ENCODE measurements around the gene TRAPPC11. TPM values are rescaled to one million over a fixed set of nuclear protein-coding genes. Genes with fewer than 3 reads are reported as not detected.
"Not testable (repeated sequence)": the region's sequence is repeated elsewhere in the genome, so short reads cannot be mapped to it uniquely, and the experiment has no call there.

TRAPPC11 gene
- total RNA-seq, 1 experiment from 2014 or later: 34.5 TPM

DNA sequence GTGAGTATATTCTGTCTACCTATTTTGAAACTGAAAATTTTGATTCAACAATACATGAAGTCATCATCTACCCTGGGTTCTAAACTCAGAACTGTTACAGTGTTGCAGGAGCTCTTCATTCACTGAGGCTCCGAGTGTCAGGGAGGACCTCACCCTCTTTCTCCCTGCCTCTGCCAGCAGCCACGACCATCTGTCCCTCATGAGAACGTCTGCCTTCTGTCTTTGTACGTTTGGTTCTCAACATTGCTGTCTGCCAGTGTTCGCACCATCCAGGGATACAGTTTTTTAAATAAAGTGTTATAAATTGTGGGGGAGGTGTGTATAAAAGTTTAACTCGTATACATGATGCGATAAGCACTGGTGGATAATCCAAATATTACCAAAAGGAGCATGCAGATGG, 55.5 kb downstream of the TRAPPC11 start:
- Histone ChIP-seq H3K4me3 (ENCODE audit: low read length) (no peak overlapping the region), H3K79me2 (ENCODE audit: low read length) (no peaks in the 10 kb centered on the region), H3K36me3 (ENCODE audit: insufficient read depth, low read length) (no peaks in the 10 kb centered on the region), H3K9me2 (replicated peaks; ENCODE audit: insufficient read depth, low read length) (no peaks in the 10 kb centered on the region), H3K27me3 (ENCODE audit: low read length) (no peaks in the 10 kb centered on the region), H3K9ac (ENCODE audit: low read length) (no peak overlapping the region), H3K4me2 (ENCODE audit: low read depth, low read length, poor library complexity, severe bottlenecking) (no peak overlapping the region), H2AFZ (ENCODE audit: low read length) (no peak overlapping the region), H3K27ac (ENCODE audit: low read length) (no peak overlapping the region), H3K9me3 (ENCODE audit: low read length) (no peaks in the 10 kb centered on the region), H3K4me1 (ENCODE audit: low read length) (no peaks in the 10 kb centered on the region), H4K20me1 (ENCODE audit: insufficient read depth, low read depth, low read length) (no peaks in the 10 kb centered on the region)
- DNase-seq: no peak

DNA sequence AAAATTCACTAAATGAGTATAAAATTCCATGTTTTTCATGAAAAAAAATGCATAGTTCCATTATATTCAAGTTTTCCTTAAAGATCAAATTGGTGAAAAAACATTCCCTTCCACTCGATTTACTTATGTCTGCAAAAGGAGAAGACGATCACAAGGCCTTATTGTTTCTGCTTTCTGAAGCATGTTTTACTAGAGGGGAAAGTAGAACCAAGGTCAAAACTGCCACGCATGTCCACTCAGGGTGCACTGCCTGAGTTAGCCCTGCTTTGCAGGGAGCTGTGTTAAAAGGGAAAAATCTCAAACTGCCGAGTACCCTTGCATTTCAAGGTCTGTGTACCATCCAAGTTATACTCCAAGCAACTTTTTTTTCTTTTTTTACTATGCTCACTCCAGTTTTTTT, 57.2 kb downstream of the TRAPPC11 start:
- H3K4me2 ChIP-seq (ENCODE audit: low read depth, low read length, poor library complexity, severe bottlenecking): no peak overlapping the region

DNA sequence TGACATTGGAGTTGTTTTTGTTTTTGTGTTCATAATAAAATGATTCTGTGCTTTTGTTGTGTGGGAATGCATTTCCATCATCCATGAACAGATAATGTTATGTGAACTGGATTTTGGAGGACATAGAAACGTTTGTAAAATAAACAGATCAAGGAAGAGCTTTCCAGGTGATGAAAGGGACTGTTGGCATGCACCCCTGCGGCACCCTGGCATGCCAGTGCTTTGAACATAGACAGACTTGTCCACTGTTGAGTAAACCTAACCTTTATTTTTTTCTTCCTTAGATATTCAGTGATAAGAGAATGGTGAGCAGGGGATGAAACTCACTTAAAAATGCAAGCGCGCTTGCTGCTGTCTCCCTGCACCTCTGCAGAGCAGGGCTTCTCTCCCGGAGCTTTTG, 59.8 kb downstream of the TRAPPC11 start:
- Histone ChIP-seq H3K36me3 (ENCODE audit: insufficient read depth, low read length) (no peaks in the 10 kb centered on the region), H2AFZ (ENCODE audit: low read length) (no peak overlapping the region), H3K9me3 (ENCODE audit: low read length) (no peaks in the 10 kb centered on the region), H3K27me3 (ENCODE audit: low read length) (no peaks in the 10 kb centered on the region), H3K27ac (ENCODE audit: low read length) (no peak overlapping the region), H3K79me2 (ENCODE audit: low read length) (no peaks in the 10 kb centered on the region), H3K4me2 (ENCODE audit: low read depth, low read length, poor library complexity, severe bottlenecking) (no peak overlapping the region), H3K9ac (ENCODE audit: low read length) (no peak overlapping the region), H3K4me3 (ENCODE audit: low read length) (no peak overlapping the region), H3K4me1 (ENCODE audit: low read length) (no peaks in the 10 kb centered on the region), H3K9me2 (replicated peaks; ENCODE audit: insufficient read depth, low read length) (no peaks in the 10 kb centered on the region), H4K20me1 (ENCODE audit: insufficient read depth, low read depth, low read length) (no peaks in the 10 kb centered on the region)
- no peak for DNase-seq

More for the DNA sequence above, 57.2 kb downstream of the TRAPPC11 start:
- H3K79me2 ChIP-seq (ENCODE audit: low read length): no peaks in the 10 kb centered on the region
- no peak overlapping the region for H3K4me3 ChIP-seq (ENCODE audit: low read length)
- H3K27me3 ChIP-seq (ENCODE audit: low read length): no peaks in the 10 kb centered on the region
- no peaks in the 10 kb centered on the region for H3K9me2 ChIP-seq (replicated peaks; ENCODE audit: insufficient read depth, low read length)
- DNase-seq: no peak
- no peaks in the 10 kb centered on the region for H3K36me3 ChIP-seq (ENCODE audit: insufficient read depth, low read length)
- no peaks in the 10 kb centered on the region for H3K9me3 ChIP-seq (ENCODE audit: low read length)
- H3K9ac ChIP-seq (ENCODE audit: low read length): no peak overlapping the region
- no peak overlapping the region for H3K27ac ChIP-seq (ENCODE audit: low read length)
- H4K20me1 ChIP-seq (ENCODE audit: insufficient read depth, low read depth, low read length): no peaks in the 10 kb centered on the region
- no peaks in the 10 kb centered on the region for H3K4me1 ChIP-seq (ENCODE audit: low read length)
- H2AFZ ChIP-seq (ENCODE audit: low read length): no peak overlapping the region

DNA sequence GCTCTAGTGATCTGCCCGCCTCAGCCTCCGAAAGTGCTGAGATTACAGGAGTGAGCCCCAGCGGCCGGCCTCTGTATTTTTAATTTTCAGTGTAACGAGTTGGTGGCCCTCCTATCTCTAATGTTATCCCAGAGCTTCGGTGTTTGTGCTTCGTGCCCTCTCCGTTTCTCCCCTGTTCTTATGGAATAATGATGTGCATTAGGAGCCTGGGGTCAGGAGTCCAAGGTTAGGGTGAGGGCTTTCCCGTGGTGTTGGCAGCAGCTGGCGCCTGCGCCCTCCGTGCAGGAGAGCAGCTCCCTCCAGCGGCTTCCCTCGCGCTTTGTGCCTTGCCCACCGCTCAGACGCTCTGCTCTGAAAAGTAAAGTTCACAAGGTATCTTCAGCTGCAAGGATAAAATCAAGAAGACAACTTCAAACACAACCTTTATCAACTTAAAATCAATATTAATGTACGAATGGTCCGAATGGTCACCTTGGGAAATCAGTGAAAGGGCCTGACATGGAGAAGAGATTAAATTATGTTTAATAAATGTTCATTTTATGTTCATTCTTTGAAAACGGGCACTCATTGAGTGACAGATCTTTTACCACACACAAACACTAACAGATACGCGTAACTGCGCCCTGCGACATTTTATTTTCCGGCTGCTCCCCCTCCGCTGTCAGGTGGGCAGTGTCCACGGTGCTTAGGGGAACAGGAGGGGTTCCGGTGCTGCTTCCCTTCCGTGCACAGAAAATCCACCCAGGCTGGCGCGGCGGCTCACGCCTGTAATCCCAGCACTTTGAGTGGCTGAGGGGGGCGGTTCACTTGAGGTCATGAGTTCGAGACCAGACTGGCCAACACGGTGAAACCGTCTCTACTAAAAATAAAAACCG, 62.4 kb downstream of the TRAPPC11 start:
- Histone ChIP-seq H3K79me2 (ENCODE audit: low read length) (no peaks in the 10 kb centered on the region), H3K4me3 (ENCODE audit: low read length) (no peak overlapping the region), H3K9me2 (replicated peaks; ENCODE audit: insufficient read depth, low read length) (no peaks in the 10 kb centered on the region), H4K20me1 (ENCODE audit: insufficient read depth, low read depth, low read length) (no peaks in the 10 kb centered on the region), H3K27ac (ENCODE audit: low read length) (no peak overlapping the region), H3K4me2 (ENCODE audit: low read depth, low read length, poor library complexity, severe bottlenecking) (no peak overlapping the region), H3K27me3 (ENCODE audit: low read length) (no peaks in the 10 kb centered on the region), H3K9me3 (ENCODE audit: low read length) (no peaks in the 10 kb centered on the region), H3K9ac (ENCODE audit: low read length) (no peak overlapping the region), H2AFZ (ENCODE audit: low read length) (no peak overlapping the region), H3K36me3 (ENCODE audit: insufficient read depth, low read length) (no peaks in the 10 kb centered on the region), H3K4me1 (ENCODE audit: low read length) (no peaks in the 10 kb centered on the region)
- DNase-seq: no peak

DNA sequence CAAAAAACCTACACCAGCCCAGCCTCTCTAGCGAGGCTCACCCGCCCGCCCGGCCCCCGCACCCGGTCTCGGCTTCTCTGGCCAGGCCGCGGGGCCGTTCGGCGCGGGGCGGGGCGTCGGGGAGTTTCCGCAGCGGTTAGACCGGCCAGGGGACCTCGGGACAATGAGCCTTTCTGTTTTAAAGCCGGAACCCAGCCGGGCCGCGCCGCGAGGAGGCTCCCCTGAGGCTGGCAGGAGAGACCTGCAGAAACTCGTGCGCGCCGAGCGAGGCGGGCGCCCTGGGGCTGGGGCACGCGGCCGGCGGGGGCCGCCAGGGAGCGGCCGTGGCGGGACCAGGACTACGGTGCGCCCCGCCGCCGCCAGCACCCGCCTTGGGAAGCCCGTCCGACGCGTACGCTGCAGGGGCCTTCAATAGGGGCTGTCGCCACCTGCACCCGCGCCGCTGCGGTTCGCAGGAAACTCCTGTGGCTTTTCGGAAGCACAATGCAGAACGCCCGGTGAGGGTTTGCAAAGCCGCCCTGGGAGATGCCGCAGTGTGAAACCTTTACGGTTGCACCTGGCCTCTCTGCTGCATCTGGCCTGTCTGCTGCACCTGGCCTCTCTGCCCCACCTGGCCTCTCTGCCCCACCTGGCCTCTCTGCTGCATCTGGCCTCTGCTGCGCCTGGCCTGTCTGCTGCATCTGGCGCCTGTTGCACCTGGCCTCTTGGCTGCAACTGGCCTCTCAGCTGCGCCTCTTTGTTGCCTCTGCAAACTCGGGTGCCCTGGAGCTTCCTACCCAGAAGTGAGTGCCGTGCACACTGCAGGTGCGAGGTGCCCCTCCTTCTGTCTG, 63.9 kb downstream of the TRAPPC11 start:
- H4K20me1 ChIP-seq (ENCODE audit: insufficient read depth, low read depth, low read length): no peaks in the 10 kb centered on the region
- no peak overlapping the region for H3K27ac ChIP-seq (ENCODE audit: low read length)
- H3K36me3 ChIP-seq (ENCODE audit: insufficient read depth, low read length): no peaks in the 10 kb centered on the region
- no peaks in the 10 kb centered on the region for H3K9me2 ChIP-seq (replicated peaks; ENCODE audit: insufficient read depth, low read length)
- H3K79me2 ChIP-seq (ENCODE audit: low read length): no peaks in the 10 kb centered on the region
- no peak overlapping the region for H3K4me3 ChIP-seq (ENCODE audit: low read length)
- no peaks in the 10 kb centered on the region for H3K27me3 ChIP-seq (ENCODE audit: low read length)
- H3K9ac ChIP-seq (ENCODE audit: low read length): no peak overlapping the region
- H3K9me3 ChIP-seq (ENCODE audit: low read length): no peaks in the 10 kb centered on the region
- H3K4me1 ChIP-seq (ENCODE audit: low read length): no peaks in the 10 kb centered on the region
- no peak for DNase-seq
- no peak overlapping the region for H2AFZ ChIP-seq (ENCODE audit: low read length)
- H3K4me2 ChIP-seq (ENCODE audit: low read depth, low read length, poor library complexity, severe bottlenecking): no peak overlapping the region

GRCh38 chr4:183723561-183724228, 64.6 kb downstream of the TRAPPC11 start:
- no peaks in the 10 kb centered on the region for H3K36me3 ChIP-seq (ENCODE audit: insufficient read depth, low read length)
- no peak overlapping the region for H3K27ac ChIP-seq (ENCODE audit: low read length)
- no peaks in the 10 kb centered on the region for H4K20me1 ChIP-seq (ENCODE audit: insufficient read depth, low read depth, low read length)
- DNase-seq: no peak
- no peak overlapping the region for H3K4me3 ChIP-seq (ENCODE audit: low read length)
- no peaks in the 10 kb centered on the region for H3K9me2 ChIP-seq (replicated peaks; ENCODE audit: insufficient read depth, low read length)
- H3K27me3 ChIP-seq (ENCODE audit: low read length): no peaks in the 10 kb centered on the region
- no peaks in the 10 kb centered on the region for H3K9me3 ChIP-seq (ENCODE audit: low read length)
- H3K4me2 ChIP-seq (ENCODE audit: low read depth, low read length, poor library complexity, severe bottlenecking): no peak overlapping the region
- no peaks in the 10 kb centered on the region for H3K4me1 ChIP-seq (ENCODE audit: low read length)
- H2AFZ ChIP-seq (ENCODE audit: low read length): no peak overlapping the region
- H3K9ac ChIP-seq (ENCODE audit: low read length): no peak overlapping the region
- H3K79me2 ChIP-seq (ENCODE audit: low read length): no peaks in the 10 kb centered on the region

GRCh38 chr4:183725585-183725984, 66.5 kb downstream of the TRAPPC11 start:
- not testable (repeated sequence) for H3K27me3 ChIP-seq (ENCODE audit: low read length); H4K20me1 ChIP-seq (ENCODE audit: insufficient read depth, low read depth, low read length); H3K9ac ChIP-seq (ENCODE audit: low read length); H2AFZ ChIP-seq (ENCODE audit: low read length); H3K9me2 ChIP-seq (replicated peaks; ENCODE audit: insufficient read depth, low read length); H3K4me1 ChIP-seq (ENCODE audit: low read length); H3K4me3 ChIP-seq (ENCODE audit: low read length); DNase-seq; H3K4me2 ChIP-seq (ENCODE audit: low read depth, low read length, poor library complexity, severe bottlenecking); H3K36me3 ChIP-seq (ENCODE audit: insufficient read depth, low read length); H3K9me3 ChIP-seq (ENCODE audit: low read length); H3K79me2 ChIP-seq (ENCODE audit: low read length); H3K27ac ChIP-seq (ENCODE audit: low read length)

DNA sequence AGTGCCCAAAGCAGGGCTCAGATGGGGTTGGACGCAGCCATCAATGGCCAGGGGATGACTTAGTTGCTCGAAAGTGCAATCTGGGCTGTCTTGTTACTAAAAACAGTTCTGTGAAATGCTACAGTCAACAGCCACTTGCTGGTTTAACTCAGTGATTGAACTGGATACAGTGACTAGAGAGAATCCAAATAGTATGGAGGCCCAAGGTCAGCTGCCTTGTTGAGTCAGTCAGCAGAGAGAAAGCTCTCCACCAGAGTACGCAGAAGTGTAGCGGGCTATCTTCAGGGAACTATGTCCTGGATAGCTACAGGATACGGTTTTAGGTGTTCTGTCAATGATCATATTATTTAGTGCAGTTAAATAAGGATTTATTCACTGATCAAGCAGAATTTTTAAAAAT, 68.4 kb downstream of the TRAPPC11 start:
- Histone ChIP-seq H3K4me3 (ENCODE audit: low read length) (no peak overlapping the region), H3K27ac (ENCODE audit: low read length) (no peak overlapping the region), H3K9me2 (replicated peaks; ENCODE audit: insufficient read depth, low read length) (no peaks in the 10 kb centered on the region), H4K20me1 (ENCODE audit: insufficient read depth, low read depth, low read length) (no peaks in the 10 kb centered on the region), H3K27me3 (ENCODE audit: low read length) (no peaks in the 10 kb centered on the region), H3K79me2 (ENCODE audit: low read length) (no peaks in the 10 kb centered on the region), H3K4me1 (ENCODE audit: low read length) (no peaks in the 10 kb centered on the region), H3K4me2 (ENCODE audit: low read depth, low read length, poor library complexity, severe bottlenecking) (no peak overlapping the region), H3K9ac (ENCODE audit: low read length) (no peak overlapping the region), H2AFZ (ENCODE audit: low read length) (no peak overlapping the region), H3K9me3 (ENCODE audit: low read length) (no peaks in the 10 kb centered on the region), H3K36me3 (ENCODE audit: insufficient read depth, low read length) (no peaks in the 10 kb centered on the region)
- no peak for DNase-seq
